Amygdala (tissue), 56 donors: ENCODE results near the gene SF3A1.
A peak's percentile ranks its signal among the peaks of the same experiment; 100 is the strongest.
"Not testable (repeated sequence)": the region's sequence is repeated elsewhere in the genome, so short reads cannot be mapped to it uniquely, and the experiment has no call there.

Experiments
- DNase-seq, 56 donors: peaks; one replicate each; lab custom pipeline; 2025; lab: John Stamatoyannopoulos, UW

The SF3A1 gene

DNA sequence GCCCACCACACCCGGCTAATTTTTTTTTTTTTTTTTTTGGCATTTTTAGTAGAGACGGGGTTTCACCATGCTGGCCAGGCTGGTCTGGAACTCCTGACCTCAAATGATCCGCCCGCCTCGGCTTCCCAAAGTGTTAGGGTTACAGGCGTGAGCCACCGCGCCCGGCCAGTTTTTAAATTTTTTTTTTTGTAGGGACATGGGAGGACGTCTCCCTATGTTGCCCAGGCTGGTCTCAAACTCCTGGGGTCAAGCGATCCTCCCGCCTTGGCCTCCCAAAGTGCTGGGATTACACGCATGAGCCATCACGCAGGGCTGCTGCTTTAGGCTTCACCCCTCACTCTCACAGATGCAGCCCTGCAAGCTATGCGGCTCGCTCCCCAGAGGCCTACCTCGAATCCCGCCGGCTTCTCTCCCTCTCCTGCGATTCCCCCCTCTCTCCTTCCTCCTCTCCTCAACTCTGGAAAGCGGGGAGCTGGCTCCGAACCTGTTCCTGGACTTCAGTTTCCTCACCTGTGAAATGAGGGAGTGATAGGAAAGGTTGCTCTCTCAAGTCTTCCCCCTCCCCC, 1.0 kb upstream of the SF3A1 start:
- no peak for DNase-seq

DNA sequence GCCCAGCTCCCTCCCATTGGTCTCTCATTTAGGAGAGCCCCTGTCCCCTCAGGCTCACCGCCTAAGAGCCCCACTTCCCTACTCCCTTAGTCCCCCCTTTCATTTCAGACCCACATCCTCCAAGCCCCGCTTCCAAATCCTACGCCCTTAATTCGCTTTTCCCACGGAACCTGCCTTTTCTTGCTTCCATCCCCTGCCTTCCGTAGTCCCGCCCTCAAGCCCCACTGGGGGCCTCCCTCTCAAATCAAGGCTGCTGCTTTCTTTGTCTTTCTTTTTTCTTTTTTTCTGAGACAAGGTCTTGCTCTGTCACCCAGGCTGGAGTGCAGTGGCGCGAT, 509 bp upstream of the SF3A1 start:
- no peak for DNase-seq

DNA sequence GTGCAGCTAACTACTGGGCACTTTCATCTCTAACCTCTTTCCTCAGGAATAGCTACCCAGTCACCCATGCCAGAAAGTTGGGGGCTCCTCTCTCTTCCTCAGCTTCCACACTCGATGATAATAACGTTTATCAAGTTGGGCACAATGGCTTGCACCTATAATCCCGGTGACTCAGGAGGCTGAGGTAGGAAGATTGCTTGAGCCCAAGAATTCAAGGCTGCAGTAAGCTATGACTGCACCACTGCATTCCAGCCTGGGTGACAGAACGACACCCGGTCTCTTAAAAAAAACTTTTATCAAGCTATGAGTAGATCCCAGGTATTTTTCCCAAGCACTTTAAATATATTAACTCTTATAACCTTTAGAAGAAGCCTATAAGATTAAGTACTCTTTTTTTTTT, 2.0 kb downstream of the SF3A1 start:
- DNase-seq = no peak

DNA sequence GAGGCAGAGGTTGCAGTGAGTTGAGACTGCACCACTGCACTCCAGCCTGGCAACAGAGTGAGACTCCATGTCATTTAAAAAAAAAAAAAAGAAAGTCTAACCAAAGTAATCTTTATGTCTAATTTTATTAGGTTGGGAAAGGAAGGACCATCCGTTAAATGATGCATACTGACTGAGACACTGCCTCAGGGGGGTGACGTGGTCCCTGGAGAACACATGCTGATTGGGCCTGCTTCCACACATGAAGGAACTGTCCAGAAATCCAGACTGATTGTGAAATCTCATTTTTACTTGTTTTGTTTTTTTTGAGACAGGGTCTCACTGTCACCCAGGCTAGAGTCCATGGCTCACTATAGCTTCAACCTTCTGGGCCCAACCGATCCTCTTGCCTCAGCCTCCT, 5.5 kb downstream of the SF3A1 start:
- DNase-seq = no peak

DNA sequence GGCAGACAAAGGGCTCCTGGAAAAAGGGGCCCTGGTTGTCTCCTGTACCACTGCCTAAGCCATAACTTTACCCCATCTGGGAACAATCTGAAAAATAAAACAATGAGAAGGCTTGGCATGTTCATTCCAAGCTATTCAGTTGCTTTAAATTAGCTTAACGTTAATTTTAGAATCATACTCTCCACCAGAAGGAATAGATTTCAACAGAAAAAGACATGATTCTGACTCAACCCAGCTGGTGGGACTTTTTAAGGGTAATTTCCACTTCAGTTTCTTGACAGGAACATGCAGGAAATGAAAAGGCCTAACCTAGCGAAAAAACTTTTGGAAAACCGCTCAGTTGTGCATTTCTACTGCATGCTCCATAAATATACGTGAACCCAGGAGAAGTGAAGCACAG, 7.9 kb downstream of the SF3A1 start:
- DNase-seq = no peak

DNA sequence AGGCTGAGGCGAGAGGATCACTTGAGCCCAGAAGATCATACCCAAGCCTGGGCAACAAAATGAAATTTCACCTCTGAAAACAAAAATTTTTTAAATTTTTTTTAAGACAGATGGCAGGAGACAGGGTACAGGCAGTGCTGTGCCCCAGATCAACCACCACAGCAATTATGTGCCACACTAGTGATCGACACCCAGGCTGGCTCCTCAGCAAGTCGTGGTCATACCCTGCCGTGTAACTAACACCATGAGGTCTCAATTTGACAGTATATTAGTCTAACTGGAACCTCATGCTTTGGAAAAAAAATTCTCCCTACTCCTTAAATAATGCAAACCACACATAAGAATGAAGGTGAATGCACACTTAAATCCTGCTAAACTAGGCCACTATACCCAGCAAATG, 8.3 kb downstream of the SF3A1 start:
- no peak for DNase-seq

DNA sequence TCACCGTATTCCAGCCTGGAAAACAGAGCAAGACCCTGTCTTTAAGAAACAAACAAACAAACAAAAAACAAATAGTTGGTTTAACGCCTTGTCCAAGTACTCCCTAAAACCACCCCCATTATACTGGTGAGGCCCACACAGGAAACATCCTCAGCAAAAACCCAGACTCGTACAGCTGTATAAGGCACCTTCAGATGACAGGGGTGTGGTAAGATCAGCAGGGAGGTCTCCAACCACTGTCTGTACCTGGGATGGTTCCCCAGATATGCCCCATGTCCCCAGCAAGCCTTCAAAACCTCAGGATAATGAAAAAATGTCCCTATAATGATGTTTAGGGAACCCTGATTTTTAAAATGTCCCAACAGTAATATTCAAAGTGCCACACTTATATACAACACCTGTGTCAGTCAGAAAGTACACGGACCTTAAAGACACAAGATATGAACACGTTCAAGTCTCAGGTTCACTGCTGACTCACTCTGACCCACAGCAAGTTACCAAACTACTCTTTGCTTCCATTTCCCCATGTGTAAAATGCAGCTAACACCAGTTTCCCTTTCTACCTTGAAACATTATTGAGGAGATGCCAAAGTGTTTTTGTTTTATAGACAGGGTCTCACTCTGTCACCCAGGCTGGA, 9.3 kb downstream of the SF3A1 start:
- DNase-seq = no peak

DNA sequence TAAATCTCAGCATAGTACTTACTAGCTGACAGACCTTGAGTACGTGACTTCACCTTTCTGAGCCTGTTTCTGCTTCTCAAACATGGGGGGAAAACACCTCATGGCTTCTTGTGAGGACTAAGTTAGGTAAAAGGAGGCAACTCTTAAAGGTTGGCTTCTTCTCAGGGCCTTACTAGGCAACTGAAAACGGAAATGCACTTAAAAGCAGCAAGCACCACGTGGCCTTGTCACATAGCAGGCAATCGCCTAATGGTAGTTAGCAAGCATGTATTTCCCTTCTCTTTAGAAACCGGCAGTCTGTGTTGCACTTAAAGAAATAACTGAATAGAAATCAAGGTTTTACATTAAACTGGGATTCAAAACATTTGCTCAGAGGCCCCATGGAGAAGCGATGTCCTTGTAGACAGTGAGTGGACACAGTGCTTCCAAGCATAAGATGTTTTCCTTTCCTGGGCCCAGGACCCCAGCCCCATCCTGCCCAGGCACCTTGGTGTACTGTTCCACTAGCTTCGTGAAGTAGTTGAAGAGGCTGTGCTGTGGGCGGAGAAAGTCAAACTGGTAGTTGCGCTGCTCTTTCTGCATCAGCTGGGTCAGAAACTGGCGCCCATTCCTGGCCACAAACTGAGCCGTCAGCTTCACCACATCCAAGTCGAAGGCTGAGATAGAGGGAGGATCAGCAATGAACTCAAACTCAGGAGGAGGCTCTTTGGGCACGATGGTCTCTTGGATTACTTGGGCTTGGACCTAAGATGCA, 12.1 kb downstream of the SF3A1 start:
- DNase-seq = no peak

DNA sequence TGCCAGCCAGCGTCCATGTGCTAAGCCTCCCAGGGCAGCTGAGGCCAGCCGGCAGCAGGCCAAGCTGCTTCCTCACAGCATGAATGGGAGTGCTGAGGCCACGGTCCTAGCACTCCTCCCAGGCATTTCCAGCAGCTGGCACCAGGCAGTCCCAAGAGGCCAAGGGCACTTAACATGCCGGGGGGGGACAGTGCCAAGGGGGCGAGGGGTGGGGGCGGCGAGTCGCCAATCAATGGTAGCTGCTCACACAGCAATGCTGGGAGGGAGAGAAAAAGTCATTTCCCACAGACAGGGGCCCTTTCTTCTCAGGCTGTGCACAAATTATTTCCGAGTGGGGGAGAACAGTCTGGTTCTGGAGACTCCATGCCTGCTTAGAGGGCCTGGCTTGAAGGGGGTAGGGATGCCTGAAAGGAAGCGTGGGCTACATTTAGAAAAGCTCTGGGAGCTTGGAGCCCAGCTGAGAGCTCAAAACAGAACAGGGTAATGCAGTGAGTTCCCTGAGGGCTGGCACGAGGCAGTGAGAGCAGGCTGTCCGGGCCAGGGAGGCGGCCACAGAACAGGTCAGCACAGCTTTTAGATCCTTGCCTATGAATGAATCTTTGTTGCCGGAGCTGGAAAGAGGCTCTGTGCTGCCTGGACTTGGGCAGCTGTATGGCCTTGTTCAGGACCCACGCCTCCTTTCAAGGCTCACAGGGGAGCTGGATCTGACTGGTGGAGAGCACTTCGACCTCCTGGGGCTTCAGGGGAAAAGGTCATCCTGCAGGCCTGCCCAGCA, 15.6 kb downstream of the SF3A1 start:
- peak in 53 of 56 donors; percentile 20 to 94 (median 79) for DNase-seq

DNA sequence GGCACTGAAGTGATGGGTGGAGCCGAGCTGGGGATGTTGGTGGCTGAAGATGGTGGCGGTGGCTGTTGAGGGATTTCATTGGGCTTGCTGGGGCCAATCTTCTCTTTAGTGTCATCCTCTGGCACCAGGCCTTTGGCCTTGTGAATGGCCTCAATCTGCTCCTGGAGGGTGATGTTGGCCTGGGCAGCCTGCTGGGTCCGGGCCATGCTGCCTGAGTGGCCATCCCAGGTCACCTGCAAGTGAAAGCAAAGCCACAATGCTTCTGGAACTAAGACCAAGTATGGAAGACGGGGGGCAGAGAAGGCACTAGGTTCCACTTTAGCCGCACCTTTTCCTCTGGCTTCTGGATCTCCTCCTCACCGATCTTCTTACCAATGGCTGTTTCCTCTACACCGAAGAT, 17.9 kb downstream of the SF3A1 start:
- DNase-seq = no peak

DNA sequence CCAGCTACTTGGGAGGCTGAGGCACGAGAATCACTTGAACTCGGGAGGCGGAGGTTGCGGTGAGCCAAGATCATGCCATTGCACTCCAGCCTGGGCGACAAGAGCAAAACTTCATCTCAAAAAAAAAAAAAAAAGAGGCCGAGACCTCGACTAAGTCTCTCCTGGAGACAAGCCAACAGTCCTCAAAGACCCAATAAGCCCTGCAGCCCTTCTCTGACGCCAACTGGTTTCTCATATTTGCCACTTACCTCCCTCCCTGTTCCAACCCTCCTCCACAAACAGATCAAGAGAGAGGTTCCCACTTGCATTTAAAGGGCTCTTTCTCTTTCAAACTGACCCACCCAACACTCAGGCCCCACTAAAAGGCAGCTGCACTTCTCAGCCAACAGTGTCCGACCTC, 18.4 kb downstream of the SF3A1 start:
- DNase-seq = not testable (repeated sequence)

DNA sequence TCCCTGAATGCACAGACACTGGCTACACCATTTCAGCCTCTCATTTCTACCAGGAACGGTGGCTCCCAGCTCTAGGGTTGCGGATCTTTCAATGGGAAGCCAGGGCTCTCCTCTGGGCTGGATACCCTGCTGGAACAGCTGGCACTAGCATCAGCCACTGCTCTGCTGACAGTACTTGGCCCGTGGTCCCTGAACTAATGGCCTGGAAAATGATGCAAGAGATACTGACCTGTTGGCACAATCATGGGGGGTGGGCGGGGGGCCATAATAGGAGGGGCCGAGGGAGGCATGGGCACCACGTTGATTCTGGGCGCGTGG, 19.3 kb downstream of the SF3A1 start:
- no peak for DNase-seq

DNA sequence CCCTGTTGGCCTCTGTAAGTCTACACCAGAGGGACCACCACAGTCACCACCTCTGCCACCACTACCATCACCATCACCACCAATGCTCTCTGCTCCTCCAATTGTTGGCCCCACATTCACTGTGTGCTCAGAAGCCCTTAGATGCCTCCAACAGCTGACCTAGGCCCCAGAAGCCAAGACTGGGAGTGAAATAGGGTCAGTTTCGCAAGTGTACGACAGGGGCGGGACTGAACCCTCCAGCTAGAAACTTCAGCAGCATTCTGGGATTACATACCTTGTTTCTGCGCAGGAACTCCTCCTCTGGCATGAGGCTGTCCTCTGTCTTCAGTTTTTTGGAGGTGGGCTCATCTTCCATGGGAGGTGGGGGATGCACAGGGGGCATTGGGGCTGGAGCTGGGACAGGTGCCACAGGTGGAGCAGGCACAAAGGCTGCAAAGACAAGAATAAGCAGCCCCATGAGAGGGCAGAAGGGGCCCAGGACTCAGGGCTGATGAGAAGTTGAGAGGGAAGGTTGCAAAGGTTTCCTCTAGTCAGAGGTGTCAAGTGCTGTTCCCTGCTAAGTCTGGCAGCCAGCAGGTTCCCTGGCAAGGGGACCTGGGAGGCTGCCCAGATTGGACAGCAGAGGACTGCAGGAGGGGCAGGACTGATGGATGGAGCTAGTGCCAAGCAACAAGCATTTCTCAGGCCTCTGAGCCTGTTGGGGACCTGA, 19.8 kb downstream of the SF3A1 start:
- peak in 27 of 56 donors; percentile 3 to 69 (median 25) for DNase-seq

DNA sequence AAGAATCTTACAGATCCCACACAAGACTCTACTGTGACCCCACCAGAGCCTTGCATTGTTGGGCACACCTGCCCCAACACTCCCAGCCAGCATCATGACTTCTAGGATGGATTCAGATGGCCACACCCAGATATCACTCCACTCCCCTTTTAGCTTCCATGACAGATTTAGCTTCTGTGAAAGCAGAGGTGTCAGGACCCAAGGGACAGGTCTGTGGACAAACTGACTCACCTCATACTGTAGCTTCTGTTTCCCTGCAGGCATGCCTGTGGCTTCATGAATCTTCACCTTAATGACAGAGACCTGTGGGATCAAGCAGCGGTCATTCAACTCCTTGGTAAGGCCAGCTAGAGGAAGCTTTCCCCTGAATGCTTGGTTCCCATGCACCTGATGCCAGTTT, 21.5 kb downstream of the SF3A1 start:
- DNase-seq = no peak

DNA sequence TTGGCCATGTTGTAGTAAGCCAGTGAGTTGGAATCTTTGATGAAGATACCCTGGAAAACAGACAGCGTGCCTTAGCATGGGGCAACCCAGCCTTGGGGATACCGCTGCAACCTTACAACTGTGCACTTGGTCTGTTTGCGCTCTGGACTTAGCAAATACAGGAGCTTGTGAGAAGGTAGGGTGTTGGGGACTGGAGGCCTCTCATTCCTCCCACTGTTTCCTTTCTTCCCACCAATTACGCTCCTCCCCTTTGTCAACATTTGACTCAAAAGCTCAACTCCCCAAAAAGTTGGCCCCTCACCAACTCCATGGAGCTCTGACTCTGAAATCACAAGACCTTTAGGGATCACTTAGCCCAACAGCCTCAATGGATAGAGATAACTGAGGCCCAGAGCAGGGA, 22.0 kb downstream of the SF3A1 start:
- no peak for DNase-seq

DNA sequence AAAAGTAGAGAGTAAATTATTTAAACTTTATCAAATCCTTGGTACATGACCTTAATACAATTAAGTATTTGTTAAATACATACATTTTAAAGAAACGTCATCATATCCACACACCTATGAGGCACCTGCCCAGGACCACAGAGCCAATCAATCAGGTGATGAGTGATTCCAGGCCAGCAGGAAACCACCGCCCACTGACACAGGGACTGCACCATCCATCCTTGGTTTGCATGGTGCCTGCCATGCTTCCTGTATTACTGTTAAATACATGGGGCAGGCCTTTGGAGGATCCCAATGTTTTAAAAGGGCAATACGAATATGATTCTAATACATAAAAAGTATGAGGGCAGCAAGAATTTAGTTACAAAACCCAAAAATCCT, 23.0 kb downstream of the SF3A1 start:
- DNase-seq = no peak

DNA sequence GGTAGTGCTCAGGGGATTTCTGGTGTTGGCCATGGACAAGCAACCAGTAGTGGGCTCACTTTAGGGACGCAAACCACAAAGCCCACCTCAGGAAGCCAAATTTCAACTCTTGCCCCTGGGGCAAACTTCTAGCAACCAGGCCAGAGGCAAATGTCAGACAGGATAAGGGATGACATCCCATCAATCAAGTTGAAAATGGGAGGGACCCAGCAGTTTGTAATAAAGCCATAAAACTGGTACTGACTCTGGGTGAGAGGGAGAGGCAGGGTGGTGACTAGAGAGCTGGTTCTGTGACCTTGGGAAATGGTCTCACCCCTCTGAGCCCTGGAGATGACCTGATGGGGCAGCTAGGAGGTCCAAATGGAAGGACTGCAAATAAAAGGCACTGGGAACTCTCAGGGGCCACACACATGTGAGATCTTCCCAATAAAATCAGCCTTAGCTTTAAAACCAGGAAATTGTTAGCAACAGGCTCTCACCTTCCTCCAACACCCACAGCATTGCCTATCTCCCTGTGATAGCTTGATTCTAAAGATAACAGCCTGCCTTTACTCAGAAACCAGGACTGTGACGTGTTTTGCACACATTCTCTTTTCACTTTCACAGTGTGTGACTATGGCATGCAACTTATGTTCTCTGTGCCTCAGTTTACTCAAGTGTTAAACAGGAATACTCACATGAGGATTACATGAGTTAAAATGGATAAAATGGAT, 23.5 kb downstream of the SF3A1 start:
- peak in 1 of 56 donors; percentile 29 for DNase-seq

DNA sequence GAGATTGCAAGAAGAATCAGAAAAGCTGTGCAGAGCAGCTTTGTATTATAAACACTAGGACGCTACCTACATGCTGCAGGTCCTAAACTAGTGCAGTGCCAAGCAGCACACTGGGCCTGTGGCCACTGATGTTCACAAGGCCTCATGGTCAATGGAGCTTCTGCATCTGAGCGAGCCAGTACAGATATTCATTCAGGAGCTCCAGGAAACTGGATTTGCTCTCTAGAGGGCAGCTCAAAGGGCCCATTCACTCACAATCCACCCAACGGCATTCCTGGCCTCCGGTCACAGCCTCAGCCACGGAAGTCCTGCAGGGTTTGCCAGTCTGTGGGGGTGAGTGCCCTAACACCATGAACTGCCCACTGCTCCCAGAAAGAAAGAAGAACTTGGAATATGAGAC, 24.1 kb downstream of the SF3A1 start:
- peak in 37 of 56 donors; percentile 3 to 71 (median 28) for DNase-seq

DNA sequence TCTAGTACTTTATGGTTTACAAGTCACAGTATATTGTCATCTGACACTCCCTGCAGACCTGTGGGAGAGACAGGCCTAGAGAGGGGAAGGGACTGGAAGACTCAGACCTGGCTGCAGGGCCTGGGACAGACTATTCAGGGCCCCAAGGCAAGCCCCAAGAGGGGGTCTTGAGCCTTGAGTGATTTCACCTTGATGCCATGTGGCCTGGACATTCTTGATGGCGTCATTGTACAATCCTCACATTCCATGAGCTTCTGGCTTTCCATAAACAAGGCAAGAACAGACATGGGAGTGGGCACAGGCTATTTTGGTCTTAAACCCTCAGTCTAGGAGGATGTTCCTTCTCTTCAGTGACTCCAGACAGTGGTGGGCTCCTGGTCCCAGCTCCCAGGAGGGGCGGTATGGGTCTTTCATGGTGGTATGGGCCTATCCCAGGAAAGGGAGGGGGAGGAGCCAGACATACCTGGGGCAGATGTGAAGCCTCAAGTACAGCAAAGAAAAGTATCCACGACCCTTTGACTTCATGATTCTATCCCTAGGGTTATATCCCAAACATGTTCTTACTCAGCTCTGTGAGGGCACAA, 28.1 kb downstream of the SF3A1 start:
- no peak for DNase-seq

DNA sequence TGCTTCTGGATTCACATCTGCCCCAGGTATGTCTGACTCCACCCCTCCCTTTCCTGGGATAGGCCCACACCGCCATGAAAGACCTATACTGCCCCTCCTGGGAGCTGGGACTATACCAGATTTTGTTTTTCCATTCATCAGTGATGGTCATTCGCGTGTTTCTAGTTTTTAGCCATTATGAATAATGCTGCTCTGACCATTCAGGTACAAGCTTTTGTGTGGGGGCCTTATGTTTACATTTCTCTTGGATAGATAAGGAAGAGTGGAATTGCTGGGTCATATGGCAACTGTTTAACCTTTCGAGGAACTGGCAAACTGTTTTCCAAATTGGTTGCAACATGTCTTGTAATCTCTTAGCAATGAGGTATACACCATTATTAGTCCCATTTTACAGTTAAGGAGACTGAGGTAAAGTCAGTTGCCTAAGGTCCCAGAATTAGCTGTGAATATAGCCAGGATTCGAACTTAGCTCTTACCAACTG, 28.8 kb downstream of the SF3A1 start:
- no peak for DNase-seq
